ENCODE results near the gene IQUB. TPM values are rescaled to one million over a fixed set of nuclear protein-coding genes. Genes with fewer than 3 reads are reported as not detected.
"Not testable (repeated sequence)": the region's sequence is repeated elsewhere in the genome, so short reads cannot be mapped to it uniquely, and the experiment has no call there.

The IQUB gene
- total RNA-seq, 2 donors from 2014 or later, result 0.51 to 0.85 TPM

GRCh38 chr7:123480107-123480506 is 54.3 kb downstream of the IQUB start:
- H3K4me1 ChIP-seq, result no peaks in the 10 kb centered on the region
- no peaks in the 10 kb centered on the region for H3K27me3 ChIP-seq
- H3K36me3 ChIP-seq, result no peaks in the 10 kb centered on the region
- no peak overlapping the region for H3K4me3 ChIP-seq
- DNase-seq (ENCODE audit: low spot score), result no peak
- no peak overlapping the region for H3K27ac ChIP-seq
- no peaks in the 10 kb centered on the region for H3K9me3 ChIP-seq
- TF ChIP-seq CTCF (IDR thresholded peaks at IDR 0.05), result no peak

- DNase-seq (ENCODE audit: low spot score); H3K36me3 ChIP-seq; H3K4me3 ChIP-seq; H3K27ac ChIP-seq; H3K9me3 ChIP-seq; H3K4me1 ChIP-seq; H3K27me3 ChIP-seq: not testable (repeated sequence)
Measured at GRCh38 chr7:123478056-123478455, 56.3 kb downstream of the IQUB start.

- Histone ChIP-seq H3K4me3 (no peak overlapping the region), H3K9me3 (no peaks in the 10 kb centered on the region), H3K4me1 (no peaks in the 10 kb centered on the region), H3K36me3 (no peaks in the 10 kb centered on the region), H3K27me3 (no peaks in the 10 kb centered on the region), H3K27ac (no peak overlapping the region)
- no peak for DNase-seq (ENCODE audit: low spot score)
- TF ChIP-seq CTCF (IDR thresholded peaks at IDR 0.05), result no peak
Measured at GRCh38 chr7:123472750-123473445, 61.5 kb downstream of the IQUB start.

GRCh38 chr7:123472327-123472726 is 62.1 kb downstream of the IQUB start:
- no peaks in the 10 kb centered on the region for H3K4me1 ChIP-seq
- no peak for TF ChIP-seq CTCF (IDR thresholded peaks at IDR 0.05)
- H3K36me3 ChIP-seq, result no peaks in the 10 kb centered on the region
- no peaks in the 10 kb centered on the region for H3K9me3 ChIP-seq
- H3K27ac ChIP-seq, result no peak overlapping the region
- H3K4me3 ChIP-seq, result no peak overlapping the region
- no peaks in the 10 kb centered on the region for H3K27me3 ChIP-seq
- DNase-seq (ENCODE audit: low spot score), result no peak

- no peak for DNase-seq (ENCODE audit: low spot score)
- no peak for TF ChIP-seq CTCF (IDR thresholded peaks at IDR 0.05)
- no peak overlapping the region for H3K4me3 ChIP-seq
- no peaks in the 10 kb centered on the region for H3K27me3 ChIP-seq
- no peak overlapping the region for H3K27ac ChIP-seq
- H3K36me3 ChIP-seq, result no peaks in the 10 kb centered on the region
- H3K9me3 ChIP-seq, result no peaks in the 10 kb centered on the region
- H3K4me1 ChIP-seq, result no peaks in the 10 kb centered on the region
Measured at GRCh38 chr7:123468303-123468702, 66.1 kb downstream of the IQUB start.

GRCh38 chr7:123463890-123464289 is 70.5 kb downstream of the IQUB start:
- Histone ChIP-seq H3K9me3 (no peaks in the 10 kb centered on the region), H3K36me3 (no peaks in the 10 kb centered on the region), H3K27ac (no peak overlapping the region), H3K27me3 (no peaks in the 10 kb centered on the region), H3K4me1 (no peaks in the 10 kb centered on the region), H3K4me3 (no peak overlapping the region)
- no peak for TF ChIP-seq CTCF (IDR thresholded peaks at IDR 0.05)
- no peak for DNase-seq (ENCODE audit: low spot score)

Measured in right atrium auricular region (tissue), 2 donors.